ENCODE measurements around the gene GCNT4. TPM values are rescaled to one million over a fixed set of nuclear protein-coding genes. Genes with fewer than 3 reads are reported as not detected.

The GCNT4 gene
- total RNA-seq, 1 experiment from 2014 or later, result 0.63 TPM

- no peak overlapping the region for H3T11ph ChIP-seq (ENCODE audit: low read length)
- no peak overlapping the region for H2BK12ac ChIP-seq (ENCODE audit: insufficient read length, low read depth, low read length)
- Mint-ChIP-seq H3K36me3 (ENCODE audit: insufficient read depth in 1 of 3, low read depth in 3 of 3) (no peaks in the 10 kb centered on the region), H3K4me1 (peaks cover 3 to 13% of the 10 kb centered on the region in 2 experiments; a peak in 3 of 4 replicates), H3K4me3 (no peak overlapping the region), H3K27ac (peak overlapping the region in 1 of 3 experiments; percentile 25; a peak in 2 of 7 replicates), H3K27me3 (ENCODE audit: low read depth) (no peaks in the 10 kb centered on the region; the same call in 1 of the 2 replicates), H3K9me3 (no peaks in the 10 kb centered on the region)
- no peaks in the 10 kb centered on the region for H3K27me3 ChIP-seq (ENCODE audit: insufficient read depth, low read length)
- H4K8ac ChIP-seq (replicated peaks; ENCODE audit: insufficient read length, low read depth, low read length), result no peak overlapping the region
- H2BK15ac ChIP-seq (ENCODE audit: low read depth, low read length), result no peak overlapping the region
- DNase-seq, result peak; percentile 41
- no peak for TF ChIP-seq CTCF (conservative IDR thresholded peaks at IDR 0.05)
- no peak overlapping the region for H3K56ac ChIP-seq (ENCODE audit: insufficient read length, low read depth, low read length)
- H3K79me2 ChIP-seq (ENCODE audit: insufficient read depth, low read length), result peaks cover 3% of the 10 kb centered on the region; the same call in 1 of the 2 replicates
- no peak overlapping the region for H2AFZ ChIP-seq (ENCODE audit: low read length)
- no peak overlapping the region for H2BK5ac ChIP-seq (ENCODE audit: insufficient read length, low read length)
- H3K79me1 ChIP-seq (ENCODE audit: insufficient read depth, low read depth, low read length, poor library complexity, severe bottlenecking), result no peaks in the 10 kb centered on the region
- H2AK5ac ChIP-seq (ENCODE audit: insufficient read length, low read length), result no peak overlapping the region
- no peak overlapping the region for H4K5ac ChIP-seq (ENCODE audit: insufficient read length, low read depth, low read length)
- H4K20me1 ChIP-seq (ENCODE audit: control insufficient read depth, insufficient read depth, insufficient read length), result no peaks in the 10 kb centered on the region
- no peak overlapping the region for H2BK20ac ChIP-seq (ENCODE audit: low read depth, low read length, poor library complexity, severe bottlenecking)
- H3K9me3 ChIP-seq (ENCODE audit: control insufficient read depth, low read depth, low read length), result no peaks in the 10 kb centered on the region
- H3K4me1 ChIP-seq (ENCODE audit: insufficient read depth, low read length), result peaks cover 3% of the 10 kb centered on the region; the same call in 1 of the 2 replicates
- H3K4ac ChIP-seq (ENCODE audit: low read depth, low read length), result no peak overlapping the region
- H3K4me2 ChIP-seq (ENCODE audit: insufficient read depth, insufficient read length, low read length), result no peak overlapping the region
- no peak overlapping the region for H3K27ac ChIP-seq (ENCODE audit: insufficient read length, low read depth, low read length)
- H3K18ac ChIP-seq (ENCODE audit: insufficient read length, low read depth, low read length), result no peak overlapping the region
- H3K23me2 ChIP-seq (ENCODE audit: insufficient read length, low read depth, low read length, poor library complexity, severe bottlenecking), result no peaks in the 10 kb centered on the region
- no peak overlapping the region for H2BK120ac ChIP-seq (ENCODE audit: low read depth, low read length, poor library complexity, severe bottlenecking)
- H4K91ac ChIP-seq (ENCODE audit: insufficient read length, low read depth, low read length), result no peak overlapping the region
- no peak overlapping the region for H3K9ac ChIP-seq (ENCODE audit: extremely low read depth, insufficient read length, low read length)
- no CpG with 5 or more reads among the region's 4 CpGs for WGBS (ENCODE audit: extremely low coverage, insufficient read length, low lambda C conversion rate)
- H3K14ac ChIP-seq (ENCODE audit: insufficient read depth, low read length), result no peak overlapping the region
- H3K23ac ChIP-seq (ENCODE audit: insufficient read length, low read depth, low read length), result no peak overlapping the region
Measured at GRCh38 chr5:75037106-75037505, 15.3 kb downstream of the GCNT4 start.
